ENCODE results near the gene KCNN3.

KCNN3 gene

GRCh38 chr1:154743526-154744036, 126.5 kb downstream of the KCNN3 start:
- Histone ChIP-seq H3K27ac (replicated peaks) (no peak overlapping the region), H3K27me3 (ENCODE audit: insufficient read depth, poor library complexity, severe bottlenecking) (peaks cover 2% of the 10 kb centered on the region), H3K4me3 (replicated peaks; ENCODE audit: insufficient read depth, low read length) (no peak overlapping the region)
- TF ChIP-seq GABPA (IDR thresholded peaks at IDR 0.05; ENCODE audit: low read depth) = no peak
- no peak for TF ChIP-seq CTCF (IDR thresholded peaks at IDR 0.05; ENCODE audit: insufficient read depth, low read length)
- no peak for TF ChIP-seq SPI1 (IDR thresholded peaks at IDR 0.05; ENCODE audit: borderline replicate concordance, low read depth)
- TF ChIP-seq REST (IDR thresholded peaks at IDR 0.05; ENCODE audit: insufficient replicate concordance, low read depth) = no peak
- TF ChIP-seq POLR2AphosphoS5 (IDR thresholded peaks at IDR 0.05; ENCODE audit: low read depth) = no peak
- DNase-seq (ENCODE audit: low read depth in 1 of 2, low spot score in 1 of 2) = no peak

GRCh38 chr1:154742606-154743005, 127.5 kb downstream of the KCNN3 start:
- Histone ChIP-seq H3K27me3 (ENCODE audit: insufficient read depth, poor library complexity, severe bottlenecking) (peaks cover 2% of the 10 kb centered on the region), H3K4me3 (replicated peaks; ENCODE audit: insufficient read depth, low read length) (no peak overlapping the region), H3K27ac (replicated peaks) (no peak overlapping the region)
- TF ChIP-seq POLR2AphosphoS5 (IDR thresholded peaks at IDR 0.05; ENCODE audit: low read depth) = no peak
- no peak for TF ChIP-seq SPI1 (IDR thresholded peaks at IDR 0.05; ENCODE audit: borderline replicate concordance, low read depth)
- TF ChIP-seq CTCF (IDR thresholded peaks at IDR 0.05; ENCODE audit: insufficient read depth, low read length) = no peak
- no peak for TF ChIP-seq REST (IDR thresholded peaks at IDR 0.05; ENCODE audit: insufficient replicate concordance, low read depth)
- DNase-seq (ENCODE audit: low read depth in 1 of 2, low spot score in 1 of 2) = no peak

GRCh38 chr1:154741741-154742495, 128.2 kb downstream of the KCNN3 start:
- Histone ChIP-seq H3K4me3 (replicated peaks; ENCODE audit: insufficient read depth, low read length) (no peak overlapping the region), H3K27me3 (ENCODE audit: insufficient read depth, poor library complexity, severe bottlenecking) (peaks cover 2% of the 10 kb centered on the region), H3K27ac (replicated peaks) (no peak overlapping the region)
- TF ChIP-seq CTCF (IDR thresholded peaks at IDR 0.05; ENCODE audit: insufficient read depth, low read length) (no peak), SPI1 (IDR thresholded peaks at IDR 0.05; ENCODE audit: borderline replicate concordance, low read depth) (no peak), POLR2AphosphoS5 (IDR thresholded peaks at IDR 0.05; ENCODE audit: low read depth) (no peak), REST (IDR thresholded peaks at IDR 0.05; ENCODE audit: insufficient replicate concordance, low read depth) (no peak), GABPA (IDR thresholded peaks at IDR 0.05; ENCODE audit: low read depth) (no peak)
- no peak for DNase-seq (ENCODE audit: low read depth in 1 of 2, low spot score in 1 of 2)
